ENCODE results near the gene LIAS.

The LIAS gene

GRCh38 chr4:39516407-39516966, 57.6 kb downstream of the LIAS start:
- in situ Hi-C loops (cut with MboI; ENCODE audit: low sequenced_read_pairs, unreplicated experiment), result no loop called here

DNA sequence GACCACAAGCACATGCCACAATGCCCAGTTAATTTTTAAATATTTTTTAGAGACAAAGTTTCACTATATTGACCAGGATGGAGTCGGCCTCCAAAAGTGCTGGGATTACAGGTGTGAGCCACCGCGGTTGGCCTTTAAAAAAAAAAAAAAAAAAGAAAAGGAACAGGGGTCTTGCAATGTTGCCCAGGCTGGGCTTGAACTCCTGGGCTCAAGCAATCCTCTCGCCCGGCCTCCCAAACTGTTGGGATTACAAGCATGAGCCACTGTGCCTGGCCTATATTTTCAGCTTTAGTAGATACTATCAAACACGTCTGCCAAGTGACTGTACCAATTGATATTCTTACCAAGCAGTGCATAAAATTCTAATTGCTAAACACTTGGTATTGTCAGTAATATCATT, 59.6 kb downstream of the LIAS start:
- DNase-seq (ENCODE audit: low spot score), result no peak
- no peak for TF ChIP-seq CTCF (IDR thresholded peaks at IDR 0.05; ENCODE audit: borderline replicate concordance, control extremely low read depth, extremely low read depth, insufficient read depth, missing control alignments)
- in situ Hi-C loops (cut with MboI; ENCODE audit: low sequenced_read_pairs, unreplicated experiment), result no loop called here

More at GRCh38 chr4:39516407-39516966, 57.6 kb downstream of the LIAS start:
- no peak for TF ChIP-seq CTCF (IDR thresholded peaks at IDR 0.05; ENCODE audit: borderline replicate concordance, control extremely low read depth, extremely low read depth, insufficient read depth, missing control alignments)
- DNase-seq (ENCODE audit: low spot score), result no peak

DNA sequence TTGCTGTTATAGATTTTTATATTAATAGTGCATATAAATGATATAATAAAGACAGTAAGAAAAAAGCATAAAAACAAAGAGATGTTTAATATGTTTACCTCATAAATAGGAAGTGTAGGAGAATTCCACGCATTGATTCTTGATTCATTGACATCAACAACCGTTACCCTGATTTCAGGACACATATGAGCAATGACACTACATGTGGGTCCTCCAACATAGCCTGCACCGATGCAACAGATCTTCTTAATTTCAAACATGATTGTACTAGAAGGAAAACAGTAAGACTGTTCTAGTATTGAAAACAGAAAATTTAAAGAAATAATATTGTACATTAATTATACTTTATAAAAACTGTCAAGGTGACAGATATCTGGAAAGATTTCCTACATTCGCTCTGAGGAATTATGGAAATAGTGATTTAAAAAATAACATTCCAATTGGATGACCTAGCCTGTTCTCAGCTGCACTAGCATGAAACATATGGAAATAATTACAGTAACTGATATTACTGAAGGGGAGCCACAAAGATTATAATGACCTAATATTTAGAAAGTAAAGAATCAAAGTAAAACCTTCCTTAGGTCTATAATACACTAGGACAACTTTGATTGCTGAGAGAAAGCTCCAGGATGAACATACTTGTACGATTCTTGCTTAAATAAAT, 62.5 kb downstream of the LIAS start:
- no peak for DNase-seq (ENCODE audit: low spot score)
- no peak for TF ChIP-seq CTCF (IDR thresholded peaks at IDR 0.05; ENCODE audit: borderline replicate concordance, control extremely low read depth, extremely low read depth, insufficient read depth, missing control alignments)
- in situ Hi-C loops (cut with MboI; ENCODE audit: low sequenced_read_pairs, unreplicated experiment), result no loop called here

GRCh38 chr4:39522068-39522467, 63.2 kb downstream of the LIAS start:
- in situ Hi-C loops (cut with MboI; ENCODE audit: low sequenced_read_pairs, unreplicated experiment), result no loop called here
- TF ChIP-seq CTCF (IDR thresholded peaks at IDR 0.05; ENCODE audit: borderline replicate concordance, control extremely low read depth, extremely low read depth, insufficient read depth, missing control alignments), result no peak
- DNase-seq (ENCODE audit: low spot score), result no peak

DNA sequence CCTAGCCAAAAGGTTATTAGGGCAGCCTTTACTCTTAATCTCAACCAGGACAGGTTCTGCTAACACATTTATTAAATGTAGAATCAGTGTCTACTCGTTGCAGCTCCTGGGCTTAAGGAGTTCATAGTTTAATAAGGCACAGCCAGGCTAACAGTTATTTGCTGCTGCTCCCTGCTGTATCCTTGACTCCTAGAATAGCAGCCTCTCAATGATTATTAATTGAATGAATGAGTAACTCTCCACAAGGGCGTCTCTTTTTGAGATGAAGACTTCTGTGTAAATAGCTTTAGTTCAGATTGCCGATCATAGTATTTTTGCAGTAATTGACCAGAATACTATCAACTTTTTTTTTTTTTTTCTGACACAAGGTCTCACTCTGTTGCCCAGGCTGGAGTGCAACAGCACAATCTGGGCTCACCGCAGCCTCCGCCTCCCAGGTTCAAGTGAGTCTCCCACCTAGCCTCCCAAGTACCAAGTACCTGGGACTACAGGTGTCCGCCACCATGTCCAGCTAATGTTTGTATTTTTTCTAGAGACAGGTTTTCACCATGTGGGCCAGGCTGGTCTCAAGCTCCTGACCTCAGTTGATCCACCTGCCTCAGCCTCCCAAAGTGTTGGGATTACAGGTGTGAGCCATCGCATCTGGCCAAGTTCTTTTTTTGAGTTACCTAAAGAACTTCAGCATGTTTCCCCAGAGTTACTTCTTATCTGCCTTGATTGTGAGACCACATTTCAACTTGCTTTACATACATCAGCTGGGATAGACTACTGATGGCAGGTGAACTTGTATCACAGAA, 65.5 kb downstream of the LIAS start:
- in situ Hi-C loops (cut with MboI; ENCODE audit: low sequenced_read_pairs, unreplicated experiment), result no loop called here
- DNase-seq (ENCODE audit: low spot score), result no peak
- TF ChIP-seq CTCF (IDR thresholded peaks at IDR 0.05; ENCODE audit: borderline replicate concordance, control extremely low read depth, extremely low read depth, insufficient read depth, missing control alignments), result no peak

DNA sequence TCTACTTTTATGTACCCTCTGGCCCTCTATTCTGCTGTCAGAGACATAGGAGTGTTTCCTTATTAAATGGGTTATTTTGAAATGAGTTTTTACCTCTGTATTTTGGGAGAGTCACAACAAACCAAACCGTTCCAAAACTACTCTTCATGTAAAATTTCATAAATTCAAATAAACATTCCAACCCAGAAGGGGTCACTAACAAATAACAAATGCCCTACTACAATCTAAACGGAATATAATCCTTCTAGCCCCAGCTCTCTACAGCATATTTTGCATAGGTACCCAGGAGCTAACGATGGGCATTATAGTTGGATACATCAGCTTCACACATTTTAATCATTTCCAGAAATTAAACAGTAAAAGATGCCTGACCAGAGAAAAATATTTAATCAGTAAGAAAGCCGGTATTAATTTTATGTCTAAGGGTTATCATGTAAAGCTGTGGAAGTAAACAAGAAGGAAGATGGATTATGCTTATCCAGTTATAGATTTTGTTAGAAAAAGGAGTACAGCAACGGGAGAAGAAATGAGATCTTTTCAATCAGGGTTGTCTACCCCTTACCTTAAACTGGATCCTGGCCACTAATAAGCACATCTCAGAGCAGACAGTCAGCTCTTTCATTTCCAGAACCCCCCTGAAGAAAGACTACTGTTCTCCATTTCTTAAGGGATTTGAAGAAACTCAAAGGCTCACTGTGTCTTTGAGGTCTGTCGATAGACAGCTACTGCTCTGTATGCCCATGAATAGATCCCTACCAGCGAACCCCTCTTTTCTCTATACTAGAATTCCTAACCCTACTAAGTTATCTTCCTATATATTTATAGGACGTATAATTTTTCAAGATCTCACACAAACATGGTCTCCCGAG, 67.2 kb downstream of the LIAS start:
- peak; percentile 30 for DNase-seq (ENCODE audit: low spot score)
- in situ Hi-C loops (cut with MboI; ENCODE audit: low sequenced_read_pairs, unreplicated experiment), result no loop called here
- TF ChIP-seq CTCF (IDR thresholded peaks at IDR 0.05; ENCODE audit: borderline replicate concordance, control extremely low read depth, extremely low read depth, insufficient read depth, missing control alignments), result no peak

Data from GM13976 (cell line).